ENCODE results near the gene MDP1.

MDP1 gene

GRCh38 chr14:24255931-24256711 lies 40.3 kb upstream of the MDP1 start:
- H3K27me3 ChIP-seq (ENCODE audit: insufficient read depth, low read depth) = no peaks in the 10 kb centered on the region
- H3K9ac ChIP-seq = no peak overlapping the region
- no peaks in the 10 kb centered on the region for H3K4me1 ChIP-seq (ENCODE audit: low read depth, poor library complexity, severe bottlenecking)
- no peak for TF ChIP-seq CTCF (conservative IDR thresholded peaks at IDR 0.05; ENCODE audit: low read depth, low read length)
- no peak overlapping the region for H3K4me3 ChIP-seq (IDR thresholded peaks at IDR 0.05; ENCODE audit: insufficient read depth, low read depth, low read length)
- H2AFZ ChIP-seq (ENCODE audit: low read depth) = no peak overlapping the region
- H3K27ac ChIP-seq = no peak overlapping the region
- H3K4me2 ChIP-seq = no peak overlapping the region
- H4K20me1 ChIP-seq (ENCODE audit: insufficient read depth) = no peaks in the 10 kb centered on the region
- no peaks in the 10 kb centered on the region for H3K79me2 ChIP-seq (ENCODE audit: insufficient read depth, low read depth)
- H3K36me3 ChIP-seq (ENCODE audit: insufficient read depth) = no peaks in the 10 kb centered on the region

GRCh38 chr14:24255438-24255837 lies 39.6 kb upstream of the MDP1 start:
- H3K4me3 ChIP-seq (IDR thresholded peaks at IDR 0.05; ENCODE audit: insufficient read depth, low read depth, low read length) = no peak overlapping the region
- H3K9ac ChIP-seq = no peak overlapping the region
- TF ChIP-seq CTCF (conservative IDR thresholded peaks at IDR 0.05; ENCODE audit: low read depth, low read length) = no peak
- no peaks in the 10 kb centered on the region for H3K4me1 ChIP-seq (ENCODE audit: low read depth, poor library complexity, severe bottlenecking)
- no peak overlapping the region for H2AFZ ChIP-seq (ENCODE audit: low read depth)
- no peak overlapping the region for H3K4me2 ChIP-seq
- H3K79me2 ChIP-seq (ENCODE audit: insufficient read depth, low read depth) = no peaks in the 10 kb centered on the region
- H3K27me3 ChIP-seq (ENCODE audit: insufficient read depth, low read depth) = no peaks in the 10 kb centered on the region
- H3K36me3 ChIP-seq (ENCODE audit: insufficient read depth) = no peaks in the 10 kb centered on the region
- no peak overlapping the region for H3K27ac ChIP-seq
- no peaks in the 10 kb centered on the region for H4K20me1 ChIP-seq (ENCODE audit: insufficient read depth)

DNA sequence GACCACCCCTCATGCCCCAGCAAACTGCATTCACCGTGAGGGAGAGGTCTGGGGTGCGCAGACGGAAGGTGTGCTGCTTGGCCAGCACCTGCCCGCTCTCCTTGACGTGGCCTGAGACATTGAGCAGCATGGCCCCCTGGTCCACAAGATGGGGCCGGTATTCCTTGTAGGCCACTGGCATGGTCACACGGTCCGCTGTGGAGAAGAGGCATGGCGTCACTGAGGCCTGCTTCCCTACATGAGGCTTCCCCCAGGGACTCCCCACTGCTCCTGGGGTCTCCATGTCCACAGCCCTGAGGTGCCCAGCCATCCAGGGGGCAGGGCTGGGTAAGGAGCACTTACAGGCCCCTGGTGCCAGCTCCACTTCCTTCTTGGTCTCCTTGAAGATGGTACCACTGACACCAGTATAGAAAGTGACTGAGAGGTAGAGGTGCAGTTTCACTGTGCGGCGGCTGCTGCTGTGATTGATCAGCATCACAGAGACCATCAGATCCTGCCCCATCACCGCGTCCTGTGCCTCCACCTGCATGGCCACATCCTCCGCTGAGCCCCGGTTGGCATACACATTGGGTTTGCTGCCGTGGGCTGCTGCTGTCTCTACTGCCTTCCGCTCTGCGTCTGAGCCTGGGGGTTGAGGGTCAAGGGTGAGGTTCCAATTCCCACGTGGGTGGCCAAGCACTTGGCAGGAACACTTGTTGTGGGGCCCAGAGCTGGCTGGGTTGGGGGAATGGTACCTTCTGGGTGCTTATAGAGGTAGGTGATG lies 38.9 kb upstream of the MDP1 start:
- H3K4me3 ChIP-seq (IDR thresholded peaks at IDR 0.05; ENCODE audit: insufficient read depth, low read depth, low read length) = no peak overlapping the region
- TF ChIP-seq CTCF (conservative IDR thresholded peaks at IDR 0.05; ENCODE audit: low read depth, low read length) = no peak
- no peaks in the 10 kb centered on the region for H3K27me3 ChIP-seq (ENCODE audit: insufficient read depth, low read depth)

GRCh38 chr14:24253936-24254335 lies 38.1 kb upstream of the MDP1 start:
- no peak overlapping the region for H3K4me3 ChIP-seq (IDR thresholded peaks at IDR 0.05; ENCODE audit: insufficient read depth, low read depth, low read length)
- H3K4me1 ChIP-seq (ENCODE audit: low read depth, poor library complexity, severe bottlenecking) = no peaks in the 10 kb centered on the region
- H3K4me2 ChIP-seq = no peak overlapping the region
- no peak overlapping the region for H3K27ac ChIP-seq
- no peak overlapping the region for H3K9ac ChIP-seq
- no peaks in the 10 kb centered on the region for H3K27me3 ChIP-seq (ENCODE audit: insufficient read depth, low read depth)
- TF ChIP-seq CTCF (conservative IDR thresholded peaks at IDR 0.05; ENCODE audit: low read depth, low read length) = no peak
- no peak overlapping the region for H2AFZ ChIP-seq (ENCODE audit: low read depth)
- H3K36me3 ChIP-seq (ENCODE audit: insufficient read depth) = no peaks in the 10 kb centered on the region
- H4K20me1 ChIP-seq (ENCODE audit: insufficient read depth) = no peaks in the 10 kb centered on the region
- H3K79me2 ChIP-seq (ENCODE audit: insufficient read depth, low read depth) = no peaks in the 10 kb centered on the region

More for the DNA sequence above, 38.9 kb upstream of the MDP1 start:
- Histone ChIP-seq H3K9ac (no peak overlapping the region), H3K4me2 (no peak overlapping the region), H3K27ac (no peak overlapping the region), H3K79me2 (ENCODE audit: insufficient read depth, low read depth) (no peaks in the 10 kb centered on the region), H2AFZ (ENCODE audit: low read depth) (no peak overlapping the region), H3K4me1 (ENCODE audit: low read depth, poor library complexity, severe bottlenecking) (no peaks in the 10 kb centered on the region), H3K36me3 (ENCODE audit: insufficient read depth) (no peaks in the 10 kb centered on the region), H4K20me1 (ENCODE audit: insufficient read depth) (no peaks in the 10 kb centered on the region)

Measured in KMS-11 (cell line).